ENCODE data around the gene DCDC2B. TPM values are rescaled to one million over a fixed set of nuclear protein-coding genes. Genes with fewer than 3 reads are reported as not detected.
A peak's percentile ranks its signal among the peaks of the same experiment; 100 is the strongest.
"Not testable (repeated sequence)": the region's sequence is repeated elsewhere in the genome, so short reads cannot be mapped to it uniquely, and the experiment has no call there.

Gene DCDC2B
- total RNA-seq (2021) (not detected in 2 replicates), Bru-seq, nascent RNA (percentile 25 among the genes with signal in this experiment), BruChase-seq, experiment 1, labeled RNA remaining after a 2-hour chase (percentile 6 among the genes with signal in this experiment), BruChase-seq, experiment 2, labeled RNA remaining after a 6-hour chase (percentile 28 among the genes with signal in this experiment)
- long read RNA-seq, partial matches to known transcripts: 0 of 3 reads
- long read RNA-seq, other reads (novel, unspliced or antisense): 3 of 3 reads

DNA sequence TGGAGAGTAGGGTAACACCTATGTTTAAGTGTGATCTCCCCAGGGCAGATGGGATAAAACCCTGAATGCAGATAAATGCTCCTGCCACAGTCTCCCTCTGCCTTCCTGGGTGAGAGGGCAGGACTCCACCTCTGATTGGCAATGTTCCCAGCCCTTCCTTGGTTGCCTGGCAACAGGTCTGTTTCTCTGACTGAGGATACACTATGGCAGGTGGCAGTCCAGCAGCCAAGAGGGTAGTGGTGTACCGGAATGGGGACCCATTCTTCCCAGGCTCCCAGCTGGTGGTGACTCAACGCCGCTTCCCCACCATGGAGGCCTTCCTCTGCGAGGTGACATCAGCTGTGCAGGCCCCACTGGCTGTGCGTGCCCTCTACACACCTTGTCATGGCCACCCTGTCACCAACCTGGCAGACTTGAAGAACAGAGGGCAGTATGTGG, at the start of gene DCDC2B:
DCDC2B (plus strand) TSS at position 199 of the 438 bp plus-strand sequence; CDS start at position 204, 5 bp downstream.
- POLR2A ChIA-PET (ENCODE audit: low non-redundant PET): no interaction called here
- H3K36me3 ChIP-seq (ENCODE audit: insufficient read depth, low read length, poor library complexity, severe bottlenecking): peaks cover 7% of the 10 kb centered on the region
- H3K27ac ChIP-seq (ENCODE audit: low read depth, low read length, poor library complexity, severe bottlenecking): no peak within 1 kb of the TSS
- CTCF ChIA-PET: no interaction called here
- peak; percentile 46 for DNase-seq (ENCODE audit: low spot score)
- no TSS peak for BruUV-seq (replicated peaks)
- TF ChIP-seq EZH2 (IDR thresholded peaks at IDR 0.05; ENCODE audit: borderline replicate concordance, low read depth, low read length, poor library complexity, severe bottlenecking) (no peak), CTCF (conservative IDR thresholded peaks at IDR 0.05; ENCODE audit: low read depth, low read length) (no peak)
- H3K9me3 ChIP-seq (ENCODE audit: low read depth, low read length, poor library complexity, severe bottlenecking): no peaks in the 10 kb centered on the region
- no peaks in the 10 kb centered on the region for H3K27me3 ChIP-seq (replicated peaks; ENCODE audit: insufficient read depth, low read depth, low read length, poor library complexity)
- intact Hi-C loops (cut with micrococcal nuclease; ENCODE audit: unreplicated experiment): no loop called here
- H3K4me3 ChIP-seq (ENCODE audit: low read depth, low read length, poor library complexity, severe bottlenecking): no peak within 1 kb of the TSS
- no peaks in the 10 kb centered on the region for H3K4me1 ChIP-seq (ENCODE audit: insufficient read depth, low read length, poor library complexity, severe bottlenecking)

- ChIA-PET CTCF (no interaction called here), POLR2A (ENCODE audit: low non-redundant PET) (no interaction called here)
- Histone ChIP-seq H3K4me3 (ENCODE audit: low read depth, low read length, poor library complexity, severe bottlenecking) (no peak overlapping the region), H3K27ac (ENCODE audit: low read depth, low read length, poor library complexity, severe bottlenecking) (no peak overlapping the region), H3K36me3 (ENCODE audit: insufficient read depth, low read length, poor library complexity, severe bottlenecking) (peaks cover 72% of the 10 kb centered on the region), H3K4me1 (ENCODE audit: insufficient read depth, low read length, poor library complexity, severe bottlenecking) (no peaks in the 10 kb centered on the region), H3K9me3 (ENCODE audit: low read depth, low read length, poor library complexity, severe bottlenecking) (no peaks in the 10 kb centered on the region), H3K27me3 (replicated peaks; ENCODE audit: insufficient read depth, low read depth, low read length, poor library complexity) (no peaks in the 10 kb centered on the region)
- BruUV-seq (replicated peaks): no TSS peak
- no peak for TF ChIP-seq EZH2 (IDR thresholded peaks at IDR 0.05; ENCODE audit: borderline replicate concordance, low read depth, low read length, poor library complexity, severe bottlenecking)
- TF ChIP-seq CTCF (conservative IDR thresholded peaks at IDR 0.05; ENCODE audit: low read depth, low read length): no peak
- DNase-seq (ENCODE audit: low spot score): no peak
- intact Hi-C loops (cut with micrococcal nuclease; ENCODE audit: unreplicated experiment): no loop called here
Measured at GRCh38 chr1:32159189-32159588, 49.7 kb upstream of the DCDC2B start.

DNA sequence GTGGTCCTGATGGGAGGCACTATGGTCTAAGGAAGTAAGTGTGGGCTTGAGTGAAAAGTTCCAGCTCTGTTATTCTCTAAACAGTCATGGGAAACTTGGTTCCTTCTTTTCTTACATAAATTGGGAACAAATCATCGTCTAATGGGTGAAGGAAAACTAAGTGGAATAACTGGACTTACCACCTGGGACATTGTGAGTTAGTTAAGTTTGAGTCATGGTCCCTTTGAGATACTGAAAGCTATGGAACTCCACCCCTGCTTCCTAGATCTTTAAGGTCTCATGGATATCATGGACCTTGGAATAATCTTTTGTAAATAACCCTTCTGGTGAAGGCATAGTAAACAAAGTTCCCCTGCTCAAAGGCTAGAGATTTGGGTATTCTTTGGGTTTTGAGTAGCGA, 45.5 kb upstream of the DCDC2B start:
- CTCF ChIA-PET: no interaction called here
- POLR2A ChIA-PET (ENCODE audit: low non-redundant PET): no interaction called here
- no peaks in the 10 kb centered on the region for H3K9me3 ChIP-seq (ENCODE audit: low read depth, low read length, poor library complexity, severe bottlenecking)
- no TSS peak for BruUV-seq (replicated peaks)
- H3K36me3 ChIP-seq (ENCODE audit: insufficient read depth, low read length, poor library complexity, severe bottlenecking): peaks cover 65% of the 10 kb centered on the region
- no peak for TF ChIP-seq CTCF (conservative IDR thresholded peaks at IDR 0.05; ENCODE audit: low read depth, low read length)
- no peak for TF ChIP-seq EZH2 (IDR thresholded peaks at IDR 0.05; ENCODE audit: borderline replicate concordance, low read depth, low read length, poor library complexity, severe bottlenecking)
- H3K4me3 ChIP-seq (ENCODE audit: low read depth, low read length, poor library complexity, severe bottlenecking): no peak overlapping the region
- no peaks in the 10 kb centered on the region for H3K27me3 ChIP-seq (replicated peaks; ENCODE audit: insufficient read depth, low read depth, low read length, poor library complexity)
- no peak for DNase-seq (ENCODE audit: low spot score)
- H3K27ac ChIP-seq (ENCODE audit: low read depth, low read length, poor library complexity, severe bottlenecking): no peak overlapping the region
- H3K4me1 ChIP-seq (ENCODE audit: insufficient read depth, low read length, poor library complexity, severe bottlenecking): no peaks in the 10 kb centered on the region
- intact Hi-C loops (cut with micrococcal nuclease; ENCODE audit: unreplicated experiment): no loop called here

DNA sequence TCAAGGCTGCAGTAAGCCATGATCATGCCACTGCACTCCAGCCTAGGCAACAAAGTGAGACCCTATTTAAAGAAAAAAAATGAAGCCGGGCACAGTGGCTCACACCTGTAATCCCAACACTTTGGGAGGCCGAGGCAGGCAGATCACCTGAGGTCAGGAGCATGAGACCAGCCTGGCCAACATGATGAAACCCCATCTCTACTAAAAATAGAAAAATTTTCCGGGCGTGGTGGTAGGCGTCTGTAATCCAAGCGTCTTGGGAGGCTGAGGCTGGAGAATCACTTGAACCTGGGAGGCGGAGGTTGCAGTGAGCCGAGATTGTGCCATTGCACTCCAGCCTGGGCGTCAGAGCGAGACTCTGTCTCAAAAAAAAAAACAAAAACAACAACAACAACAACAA, 43.3 kb upstream of the DCDC2B start:
- CTCF ChIA-PET; H3K27ac ChIP-seq (ENCODE audit: low read depth, low read length, poor library complexity, severe bottlenecking); POLR2A ChIA-PET (ENCODE audit: low non-redundant PET): not testable (repeated sequence)

More for the DNA sequence above, 43.3 kb upstream of the DCDC2B start:
- BruUV-seq (replicated peaks); H3K27me3 ChIP-seq (replicated peaks; ENCODE audit: insufficient read depth, low read depth, low read length, poor library complexity); DNase-seq (ENCODE audit: low spot score); intact Hi-C loops (cut with micrococcal nuclease; ENCODE audit: unreplicated experiment); H3K4me1 ChIP-seq (ENCODE audit: insufficient read depth, low read length, poor library complexity, severe bottlenecking); H3K9me3 ChIP-seq (ENCODE audit: low read depth, low read length, poor library complexity, severe bottlenecking); H3K4me3 ChIP-seq (ENCODE audit: low read depth, low read length, poor library complexity, severe bottlenecking): not testable (repeated sequence)
- H3K36me3 ChIP-seq (ENCODE audit: insufficient read depth, low read length, poor library complexity, severe bottlenecking): peaks cover 62% of the 10 kb centered on the region

All from A673 (cell line).